Vagina (tissue), 2 donors: ENCODE measurements around the gene ASPG. TPM values are rescaled to one million over a fixed set of nuclear protein-coding genes. Genes with fewer than 3 reads are reported as not detected.

Source experiments
- DNase-seq, 2 donors: peaks; one replicate each; pipeline ENCODE4 v3.0.0-alpha.2; 2017; ENCODE audit errors: extremely low spot score in 2 of 2
- H3K27ac ChIP-seq: fragments of 200-600 bp; sonication (generic); one replicate; pipeline ENCODE4 v1.5.1; 2019
- H3K27me3 ChIP-seq: fragments of 200-600 bp; sonication (generic); one replicate; pipeline ENCODE4 v1.5.1; 2019
- H3K36me3 ChIP-seq, 2 donors: fragments of 200-600 bp; sonication (generic); one replicate each; pipeline ENCODE4 v1.5.1; 2017 to 2019
- H3K4me1 ChIP-seq: fragments of 200-600 bp; sonication (generic); one replicate; pipeline ENCODE4 v1.5.1; 2019
- H3K4me3 ChIP-seq, 2 donors: fragments of 200-600 bp; sonication (generic); 1 replicate in 1 of 2; 2 replicates in 1 of 2; pipeline ENCODE4 v1.5.1; 2016 to 2019
- H3K9me3 ChIP-seq: fragments of 200-600 bp; sonication (generic); one replicate; pipeline ENCODE4 v1.5.1; 2019
- POLR2A ChIP-seq, 2 donors: fragments of 450-650 bp; IDR thresholded peaks; one replicate each; pipeline ENCODE4 v1.6.1; 2017; ENCODE audit warnings: antibody characterized with exemption in 2 of 2, mild to moderate bottlenecking in 2 of 2, moderate library complexity in 2 of 2
- POLR2AphosphoS5 ChIP-seq, 2 donors: sonication (generic); formaldehyde crosslinking; IDR thresholded peaks; one replicate each; pipeline ENCODE4 v1.9.0; 2017; ENCODE audit warnings: antibody characterized with exemption in 2 of 2, mild to moderate bottlenecking in 2 of 2, low read depth in 1 of 2; ENCODE audit not compliant: insufficient read depth in 1 of 2
- intact Hi-C: fragments of 100-400 bp; cut with DNase I; formaldehyde crosslinking; loops from one replicate; pipeline ENCODE4 v1.15.1; 2023
- total RNA-seq: library from RNA; depleted of rRNA; stranded (reverse); fragments of >200 nt; gene quantifications from one replicate; pipeline ENCODE4 v1.2.3, GENCODE V29; 2016
- TF ChIP-seq, protein P1 (sequence below), 3 experiments: fragments of 450-650 bp in 2 of 3; fragments of 200-600 bp in 1 of 3; sonication (generic) in 1 of 3; IDR thresholded peaks; one replicate each; pipeline ENCODE4 v1.5.1; 2017 to 2019; ENCODE audit warnings: antibody characterized with exemption in 3 of 3, mild to moderate bottlenecking in 2 of 3, moderate library complexity in 2 of 3

Gene ASPG
- total RNA-seq, 1 donor from 2014 or later: 3.7 TPM

GRCh38 chr14:104101086-104101621 is 15.7 kb downstream of the ASPG start:
- no peak overlapping the region for H3K4me3 ChIP-seq
- H3K9me3 ChIP-seq: no peaks in the 10 kb centered on the region
- H3K4me1 ChIP-seq: peaks cover 15% of the 10 kb centered on the region
- no peaks in the 10 kb centered on the region for H3K27me3 ChIP-seq
- no peak for DNase-seq
- H3K36me3 ChIP-seq: no peaks in the 10 kb centered on the region
- no peak overlapping the region for H3K27ac ChIP-seq
- TF ChIP-seq POLR2A (IDR thresholded peaks at IDR 0.05) (no peak), POLR2AphosphoS5 (IDR thresholded peaks at IDR 0.05; ENCODE audit: insufficient read depth in 1 of 2, low read depth in 1 of 2) (peak in 1 of 2 donors; percentile 23)
- intact Hi-C loops: no loop called here

- peaks cover 15% of the 10 kb centered on the region for H3K4me1 ChIP-seq
- H3K9me3 ChIP-seq: no peaks in the 10 kb centered on the region
- no peak for DNase-seq
- H3K27me3 ChIP-seq: no peaks in the 10 kb centered on the region
- H3K36me3 ChIP-seq: no peaks in the 10 kb centered on the region
- no peak overlapping the region for H3K27ac ChIP-seq
- no peak for TF ChIP-seq POLR2A (IDR thresholded peaks at IDR 0.05)
- TF ChIP-seq POLR2AphosphoS5 (IDR thresholded peaks at IDR 0.05; ENCODE audit: insufficient read depth in 1 of 2, low read depth in 1 of 2): no peak
- TF ChIP-seq, protein P1, sequence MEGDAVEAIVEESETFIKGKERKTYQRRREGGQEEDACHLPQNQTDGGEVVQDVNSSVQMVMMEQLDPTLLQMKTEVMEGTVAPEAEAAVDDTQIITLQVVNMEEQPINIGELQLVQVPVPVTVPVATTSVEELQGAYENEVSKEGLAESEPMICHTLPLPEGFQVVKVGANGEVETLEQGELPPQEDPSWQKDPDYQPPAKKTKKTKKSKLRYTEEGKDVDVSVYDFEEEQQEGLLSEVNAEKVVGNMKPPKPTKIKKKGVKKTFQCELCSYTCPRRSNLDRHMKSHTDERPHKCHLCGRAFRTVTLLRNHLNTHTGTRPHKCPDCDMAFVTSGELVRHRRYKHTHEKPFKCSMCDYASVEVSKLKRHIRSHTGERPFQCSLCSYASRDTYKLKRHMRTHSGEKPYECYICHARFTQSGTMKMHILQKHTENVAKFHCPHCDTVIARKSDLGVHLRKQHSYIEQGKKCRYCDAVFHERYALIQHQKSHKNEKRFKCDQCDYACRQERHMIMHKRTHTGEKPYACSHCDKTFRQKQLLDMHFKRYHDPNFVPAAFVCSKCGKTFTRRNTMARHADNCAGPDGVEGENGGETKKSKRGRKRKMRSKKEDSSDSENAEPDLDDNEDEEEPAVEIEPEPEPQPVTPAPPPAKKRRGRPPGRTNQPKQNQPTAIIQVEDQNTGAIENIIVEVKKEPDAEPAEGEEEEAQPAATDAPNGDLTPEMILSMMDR (IDR thresholded peaks at IDR 0.05): no peak
- intact Hi-C loops: no loop called here
- no peak overlapping the region for H3K4me3 ChIP-seq
Observed at GRCh38 chr14:104101651-104102281, 16.3 kb downstream of the ASPG start.

GRCh38 chr14:104102282-104102914 is 16.9 kb downstream of the ASPG start:
- Histone ChIP-seq H3K4me3 (no peak overlapping the region), H3K36me3 (no peaks in the 10 kb centered on the region), H3K27me3 (no peaks in the 10 kb centered on the region), H3K9me3 (no peaks in the 10 kb centered on the region), H3K27ac (no peak overlapping the region), H3K4me1 (peaks cover 15% of the 10 kb centered on the region)
- intact Hi-C loops: no loop called here
- no peak for DNase-seq
- TF ChIP-seq, protein P1 (IDR thresholded peaks at IDR 0.05): no peak
- no peak for TF ChIP-seq POLR2AphosphoS5 (IDR thresholded peaks at IDR 0.05; ENCODE audit: insufficient read depth in 1 of 2, low read depth in 1 of 2)
- no peak for TF ChIP-seq POLR2A (IDR thresholded peaks at IDR 0.05)

- H3K9me3 ChIP-seq: no peaks in the 10 kb centered on the region
- intact Hi-C loops: no loop called here
- TF ChIP-seq POLR2A (IDR thresholded peaks at IDR 0.05) (no peak), POLR2AphosphoS5 (IDR thresholded peaks at IDR 0.05; ENCODE audit: insufficient read depth in 1 of 2, low read depth in 1 of 2) (no peak)
- TF ChIP-seq, protein P1 (IDR thresholded peaks at IDR 0.05): no peak
- DNase-seq: no peak
- H3K4me3 ChIP-seq: no peak overlapping the region
- H3K27ac ChIP-seq: no peak overlapping the region
- H3K36me3 ChIP-seq: no peaks in the 10 kb centered on the region
- H3K4me1 ChIP-seq: peaks cover 15% of the 10 kb centered on the region
- H3K27me3 ChIP-seq: no peaks in the 10 kb centered on the region
Observed at GRCh38 chr14:104103061-104103445, 17.6 kb downstream of the ASPG start.

DNA sequence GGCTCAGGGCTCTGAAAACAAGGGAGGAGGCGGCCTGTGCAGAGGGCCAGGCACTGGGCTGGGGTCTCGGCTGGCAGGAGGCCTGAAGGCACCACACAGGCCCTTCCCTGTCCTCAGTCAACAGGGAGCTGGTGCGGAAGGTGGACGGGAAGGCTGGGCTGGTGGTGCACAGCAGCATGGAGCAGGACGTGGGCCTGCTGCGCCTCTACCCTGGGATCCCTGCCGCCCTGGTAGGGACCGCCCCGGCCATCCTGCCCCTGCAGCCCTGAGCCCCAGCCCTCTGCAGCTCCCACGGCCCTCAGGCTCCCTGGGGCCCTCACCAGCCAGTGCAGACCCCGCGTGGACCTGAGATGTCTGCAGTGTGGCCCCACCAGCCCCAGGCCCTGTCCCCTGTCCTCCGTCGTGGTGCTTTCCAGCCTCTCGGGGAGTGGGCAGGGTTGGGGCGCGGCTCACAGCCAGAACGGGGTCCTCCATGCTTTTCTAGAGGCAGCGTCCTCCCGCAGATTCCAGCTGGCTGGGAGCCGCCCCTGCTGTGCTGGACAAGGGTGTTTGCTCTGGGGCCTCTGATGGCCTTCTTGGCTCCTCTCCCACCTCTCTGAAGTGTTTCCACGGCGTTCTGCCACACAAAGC is 18.1 kb downstream of the ASPG start:
- intact Hi-C loops: no loop called here
- H3K27ac ChIP-seq: no peak overlapping the region
- peaks cover 15% of the 10 kb centered on the region for H3K4me1 ChIP-seq
- no peaks in the 10 kb centered on the region for H3K27me3 ChIP-seq
- no peak overlapping the region for H3K4me3 ChIP-seq
- TF ChIP-seq POLR2A (IDR thresholded peaks at IDR 0.05) (no peak), POLR2AphosphoS5 (IDR thresholded peaks at IDR 0.05; ENCODE audit: insufficient read depth in 1 of 2, low read depth in 1 of 2) (no peak)
- no peak for DNase-seq
- no peaks in the 10 kb centered on the region for H3K9me3 ChIP-seq
- H3K36me3 ChIP-seq: no peaks in the 10 kb centered on the region
